Astrocyte of the spinal cord (primary cell): ENCODE data around the gene SPEM3.

Experiments used
- DNase-seq: peaks from one replicate; pipeline ENCODE4 v3.0.0; 2011; ENCODE audit warnings: low read depth, low spot score
- H3K4me3 ChIP-seq: 2 replicates; pipeline ENCODE4 v1.5.1; 2011; ENCODE audit warnings: low read depth, mild to moderate bottlenecking, low read length, moderate library complexity
- in situ Hi-C: cut with HindIII; loops from 2 replicates; pipeline ENCODE4 v1.10.0; 2017; ENCODE audit warnings: low sequenced_read_pairs
- TF ChIP-seq, protein P1 (sequence below): IDR thresholded peaks from 2 replicates; pipeline ENCODE4 v1.5.1; 2012; ENCODE audit warnings: low read depth, mild to moderate bottlenecking, low read length, inconsistent platforms

SPEM3 gene

GRCh38 chr17:7407485-7408251, 21.0 kb upstream of the SPEM3 start, which contains the start of gene NLGN2:
Gene NLGN2, plus strand, starts transcription at chr17:7407845. Its CDS starts 411 bp downstream, at chr17:7408256.
- H3K4me3 ChIP-seq: no peak within 1 kb of the TSS
- in situ Hi-C loops: no loop called here
- DNase-seq: no peak
- TF ChIP-seq, protein P1, sequence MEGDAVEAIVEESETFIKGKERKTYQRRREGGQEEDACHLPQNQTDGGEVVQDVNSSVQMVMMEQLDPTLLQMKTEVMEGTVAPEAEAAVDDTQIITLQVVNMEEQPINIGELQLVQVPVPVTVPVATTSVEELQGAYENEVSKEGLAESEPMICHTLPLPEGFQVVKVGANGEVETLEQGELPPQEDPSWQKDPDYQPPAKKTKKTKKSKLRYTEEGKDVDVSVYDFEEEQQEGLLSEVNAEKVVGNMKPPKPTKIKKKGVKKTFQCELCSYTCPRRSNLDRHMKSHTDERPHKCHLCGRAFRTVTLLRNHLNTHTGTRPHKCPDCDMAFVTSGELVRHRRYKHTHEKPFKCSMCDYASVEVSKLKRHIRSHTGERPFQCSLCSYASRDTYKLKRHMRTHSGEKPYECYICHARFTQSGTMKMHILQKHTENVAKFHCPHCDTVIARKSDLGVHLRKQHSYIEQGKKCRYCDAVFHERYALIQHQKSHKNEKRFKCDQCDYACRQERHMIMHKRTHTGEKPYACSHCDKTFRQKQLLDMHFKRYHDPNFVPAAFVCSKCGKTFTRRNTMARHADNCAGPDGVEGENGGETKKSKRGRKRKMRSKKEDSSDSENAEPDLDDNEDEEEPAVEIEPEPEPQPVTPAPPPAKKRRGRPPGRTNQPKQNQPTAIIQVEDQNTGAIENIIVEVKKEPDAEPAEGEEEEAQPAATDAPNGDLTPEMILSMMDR: no peak

DNA sequence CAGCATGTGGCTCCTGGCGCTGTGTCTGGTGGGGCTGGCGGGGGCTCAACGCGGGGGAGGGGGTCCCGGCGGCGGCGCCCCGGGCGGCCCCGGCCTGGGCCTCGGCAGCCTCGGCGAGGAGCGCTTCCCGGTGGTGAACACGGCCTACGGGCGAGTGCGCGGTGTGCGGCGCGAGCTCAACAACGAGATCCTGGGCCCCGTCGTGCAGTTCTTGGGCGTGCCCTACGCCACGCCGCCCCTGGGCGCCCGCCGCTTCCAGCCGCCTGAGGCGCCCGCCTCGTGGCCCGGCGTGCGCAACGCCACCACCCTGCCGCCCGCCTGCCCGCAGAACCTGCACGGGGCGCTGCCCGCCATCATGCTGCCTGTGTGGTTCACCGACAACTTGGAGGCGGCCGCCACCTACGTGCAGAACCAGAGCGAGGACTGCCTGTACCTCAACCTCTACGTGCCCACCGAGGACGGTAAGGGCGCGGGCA, 20.4 kb upstream of the SPEM3 start:
- no peak overlapping the region for H3K4me3 ChIP-seq
- TF ChIP-seq, protein P1: no peak
- DNase-seq: no peak
- in situ Hi-C loops: no loop called here

GRCh38 chr17:7408863-7409262, 19.8 kb upstream of the SPEM3 start:
- no peak for DNase-seq
- TF ChIP-seq, protein P1: no peak
- no peak overlapping the region for H3K4me3 ChIP-seq
- in situ Hi-C loops: no loop called here

DNA sequence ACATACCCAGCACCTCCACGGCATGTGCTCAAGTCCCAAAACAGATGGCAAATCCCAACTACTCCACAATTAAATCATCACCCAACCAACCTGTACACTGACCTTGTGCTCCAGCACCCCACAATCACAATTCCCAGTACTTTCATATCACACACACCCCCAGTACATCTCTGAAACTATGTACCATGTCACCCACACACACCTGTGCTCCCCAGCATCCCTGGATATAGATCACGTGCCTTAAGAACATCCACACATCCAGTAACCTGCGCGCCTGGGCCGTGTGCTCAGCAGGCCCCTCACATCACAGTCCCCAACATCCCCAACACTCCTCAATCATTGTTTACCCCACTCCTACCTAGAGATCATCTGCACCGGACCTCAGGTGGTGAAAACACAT, 18.9 kb upstream of the SPEM3 start:
- TF ChIP-seq, protein P1: no peak
- H3K4me3 ChIP-seq: no peak overlapping the region
- no peak for DNase-seq
- in situ Hi-C loops: no loop called here

DNA sequence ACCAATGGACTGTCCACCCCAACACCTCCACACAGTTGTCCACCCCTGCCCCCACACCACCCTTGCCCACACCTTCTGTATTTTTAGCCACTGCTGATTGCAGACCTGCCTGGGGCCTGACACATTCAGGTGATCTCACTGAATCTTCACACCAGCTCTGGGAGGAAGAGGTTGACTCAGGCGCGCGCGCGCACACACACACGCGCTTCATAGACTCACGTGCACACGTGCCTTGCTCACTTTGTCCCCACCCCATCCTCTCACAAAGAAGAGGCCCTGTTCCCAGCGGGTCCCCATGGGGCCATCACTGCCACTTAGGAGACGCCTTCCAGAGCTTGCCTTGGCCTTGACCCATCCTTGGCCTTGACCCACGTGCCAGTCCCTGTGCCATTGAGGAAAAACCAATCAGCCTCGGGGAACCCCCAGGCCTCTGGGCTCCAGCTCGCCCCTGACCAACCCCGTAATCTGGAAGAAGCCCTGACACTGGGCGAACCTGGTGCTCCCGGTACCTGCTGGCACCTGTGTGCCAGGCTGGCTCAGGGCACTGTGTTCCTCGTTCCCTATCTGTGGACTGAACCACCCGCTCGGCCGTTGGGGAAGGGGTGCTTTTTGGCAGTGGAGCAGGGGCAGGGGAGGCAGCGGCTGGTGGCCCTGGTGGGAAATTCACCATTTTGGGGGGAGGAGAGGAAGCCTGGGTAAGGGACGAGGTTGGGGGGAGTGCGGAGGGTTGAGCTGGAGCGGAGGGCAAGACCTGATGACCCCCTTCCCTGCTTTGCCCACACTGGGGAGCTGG, 17.8 kb upstream of the SPEM3 start:
- TF ChIP-seq, protein P1: no peak
- no peak for DNase-seq
- H3K4me3 ChIP-seq: no peak overlapping the region
- in situ Hi-C loops: no loop called here

DNA sequence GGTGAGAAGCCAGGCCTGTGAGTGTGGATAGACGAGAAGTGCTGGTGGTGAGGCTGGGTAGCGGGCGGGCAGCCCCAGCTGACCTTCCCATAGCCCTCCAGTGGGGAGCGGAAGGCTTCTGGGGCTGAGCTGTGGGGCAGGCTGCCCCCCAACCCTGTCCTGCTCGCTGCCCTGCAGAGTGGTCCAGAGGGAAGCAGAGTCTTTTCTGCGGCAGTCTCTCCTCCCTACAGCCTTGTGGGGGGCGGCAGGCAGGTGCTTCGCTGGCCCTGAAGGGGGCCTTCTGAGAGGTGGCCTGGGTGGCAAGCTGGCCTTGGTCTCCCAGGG, 17.3 kb upstream of the SPEM3 start:
- TF ChIP-seq, protein P1: no peak
- no peak overlapping the region for H3K4me3 ChIP-seq
- DNase-seq: no peak
- in situ Hi-C loops: no loop called here
